H1 (cell line): ENCODE measurements around the gene TNFSF15.

Experiments used
- HDAC2 ChIP-seq, 2 experiments: fragments of 300-600 bp in 1 of 2; sonication (generic) in 1 of 2; IDR thresholded peaks; 2 replicates each; pipeline ENCODE4 v1.6.1; 2011 to 2012; ENCODE audit warnings: low read depth in 2 of 2, low read length in 2 of 2, mild to moderate bottlenecking in 2 of 2, moderate library complexity in 2 of 2, borderline replicate concordance in 1 of 2, inconsistent platforms in 1 of 2
- JUN ChIP-seq: IDR thresholded peaks from 2 replicates; pipeline ENCODE4 v1.6.1; 2011; ENCODE audit warnings: low read depth, mild to moderate bottlenecking, improper control_type of control experiment, low read length
- POLR2A ChIP-seq, 2 experiments: IDR thresholded peaks; 1 replicate in 1 of 2; 2 replicates in 1 of 2; pipeline ENCODE4 v1.6.1; 2011; ENCODE audit warnings: low read depth in 2 of 2, low read length in 2 of 2, mild to moderate bottlenecking in 2 of 2; ENCODE audit errors: control extremely low read depth in 1 of 2
- RAD21 ChIP-seq, 2 experiments: IDR thresholded peaks in 1 of 2; conservative IDR thresholded peaks in 1 of 2; 2 replicates each; pipeline ENCODE4 v1.6.1; 2011; ENCODE audit warnings: low read depth in 2 of 2, low read length in 2 of 2, improper control_type of control experiment in 1 of 2, inconsistent platforms in 1 of 2, mild to moderate bottlenecking in 1 of 2, moderate library complexity in 1 of 2
- RBBP5 ChIP-seq: IDR thresholded peaks from 2 replicates; pipeline ENCODE4 v1.7.1; 2012; ENCODE audit warnings: low read depth, mild to moderate bottlenecking, inconsistent platforms, low read length, moderate library complexity, borderline replicate concordance
- SP1 ChIP-seq: IDR thresholded peaks from 2 replicates; pipeline ENCODE4 v1.6.1; 2011; ENCODE audit warnings: low read depth, low read length
- SP4 ChIP-seq: IDR thresholded peaks from 2 replicates; pipeline ENCODE4 v1.6.1; 2012; ENCODE audit warnings: low read length, inconsistent platforms
- TAF1 ChIP-seq: IDR thresholded peaks from 2 replicates; pipeline ENCODE4 v1.6.1; 2011; ENCODE audit warnings: mild to moderate bottlenecking, low read depth, low read length
- TCF12 ChIP-seq: IDR thresholded peaks from 2 replicates; pipeline ENCODE4 v1.6.1; 2011; ENCODE audit warnings: low read depth, mild to moderate bottlenecking, low read length
- YY1 ChIP-seq: IDR thresholded peaks from 2 replicates; pipeline ENCODE4 v1.6.1; 2011; ENCODE audit warnings: low read depth, mild to moderate bottlenecking, low read length
- TF ChIP-seq, protein P1 (sequence below), 3 experiments: IDR thresholded peaks; 1 replicate in 2 of 3; 2 replicates in 1 of 3; pipeline versions ENCODE4 v1.5.1 to v1.6.1; 2011; ENCODE audit warnings: low read length in 3 of 3, mild to moderate bottlenecking in 3 of 3, inconsistent platforms in 2 of 3, low read depth in 1 of 3, moderate library complexity in 1 of 3; ENCODE audit not compliant: insufficient read depth in 1 of 3; ENCODE audit errors: control extremely low read depth in 1 of 3

- TF ChIP-seq JUN, result no peak
- TF ChIP-seq SP4, result no peak
- TF ChIP-seq, protein P1, sequence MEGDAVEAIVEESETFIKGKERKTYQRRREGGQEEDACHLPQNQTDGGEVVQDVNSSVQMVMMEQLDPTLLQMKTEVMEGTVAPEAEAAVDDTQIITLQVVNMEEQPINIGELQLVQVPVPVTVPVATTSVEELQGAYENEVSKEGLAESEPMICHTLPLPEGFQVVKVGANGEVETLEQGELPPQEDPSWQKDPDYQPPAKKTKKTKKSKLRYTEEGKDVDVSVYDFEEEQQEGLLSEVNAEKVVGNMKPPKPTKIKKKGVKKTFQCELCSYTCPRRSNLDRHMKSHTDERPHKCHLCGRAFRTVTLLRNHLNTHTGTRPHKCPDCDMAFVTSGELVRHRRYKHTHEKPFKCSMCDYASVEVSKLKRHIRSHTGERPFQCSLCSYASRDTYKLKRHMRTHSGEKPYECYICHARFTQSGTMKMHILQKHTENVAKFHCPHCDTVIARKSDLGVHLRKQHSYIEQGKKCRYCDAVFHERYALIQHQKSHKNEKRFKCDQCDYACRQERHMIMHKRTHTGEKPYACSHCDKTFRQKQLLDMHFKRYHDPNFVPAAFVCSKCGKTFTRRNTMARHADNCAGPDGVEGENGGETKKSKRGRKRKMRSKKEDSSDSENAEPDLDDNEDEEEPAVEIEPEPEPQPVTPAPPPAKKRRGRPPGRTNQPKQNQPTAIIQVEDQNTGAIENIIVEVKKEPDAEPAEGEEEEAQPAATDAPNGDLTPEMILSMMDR (IDR thresholded peaks at IDR 0.05; ENCODE audit: control extremely low read depth in 1 of 3, insufficient read depth in 1 of 3, low read depth in 1 of 3, low read length in 3 of 3), result no peak
- TF ChIP-seq YY1, result no peak
- TF ChIP-seq TCF12, result no peak
- TF ChIP-seq RAD21 (IDR thresholded peaks at IDR 0.05 in 1 of 2, conservative IDR thresholded peaks at IDR 0.05 in 1 of 2; ENCODE audit: low read depth in 2 of 2, low read length in 2 of 2), result no peak
- no peak for TF ChIP-seq SP1
- TF ChIP-seq TAF1, result no peak
- no peak for TF ChIP-seq HDAC2 (IDR thresholded peaks at IDR 0.05; ENCODE audit: borderline replicate concordance in 1 of 2, low read depth in 2 of 2, low read length in 2 of 2)
- no peak for TF ChIP-seq POLR2A (IDR thresholded peaks at IDR 0.05; ENCODE audit: control extremely low read depth in 1 of 2, low read depth in 2 of 2, low read length in 2 of 2)
- TF ChIP-seq RBBP5, result no peak
Observed at GRCh38 chr9:114853071-114853855, 47.4 kb upstream of the TNFSF15 start.
